ENCODE measurements around the gene CLASP2.
"Not testable (repeated sequence)": the region's sequence is repeated elsewhere in the genome, so short reads cannot be mapped to it uniquely, and the experiment has no call there.

Gene CLASP2

GRCh38 chr3:33687406-33688010 is 30.5 kb downstream of the CLASP2 start:
- DNase-seq (ENCODE audit: low read depth): no peak

DNA sequence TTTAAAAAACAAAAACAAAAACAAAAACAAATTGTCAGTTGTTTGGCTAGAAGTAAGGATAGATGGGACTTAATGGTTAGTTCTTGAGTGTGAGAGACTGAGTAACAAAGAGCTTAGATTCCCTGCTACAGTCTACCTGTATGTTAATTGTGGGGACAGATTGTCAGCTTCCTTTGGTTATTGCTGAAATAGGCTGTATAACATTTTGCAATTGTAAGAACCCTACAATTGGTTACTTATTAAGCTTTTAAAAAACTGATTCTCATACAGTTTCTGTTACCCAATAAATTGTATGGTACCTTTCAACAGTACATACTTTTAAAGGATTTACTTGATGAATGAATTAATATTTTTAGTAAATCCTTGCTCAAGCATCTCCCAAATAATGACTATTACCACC is 35.3 kb downstream of the CLASP2 start:
- DNase-seq (ENCODE audit: low read depth): no peak

- no peak for DNase-seq (ENCODE audit: low read depth)
These were observed 36.4 kb downstream of the CLASP2 start for GRCh38 chr3:33681667-33682066.

DNA sequence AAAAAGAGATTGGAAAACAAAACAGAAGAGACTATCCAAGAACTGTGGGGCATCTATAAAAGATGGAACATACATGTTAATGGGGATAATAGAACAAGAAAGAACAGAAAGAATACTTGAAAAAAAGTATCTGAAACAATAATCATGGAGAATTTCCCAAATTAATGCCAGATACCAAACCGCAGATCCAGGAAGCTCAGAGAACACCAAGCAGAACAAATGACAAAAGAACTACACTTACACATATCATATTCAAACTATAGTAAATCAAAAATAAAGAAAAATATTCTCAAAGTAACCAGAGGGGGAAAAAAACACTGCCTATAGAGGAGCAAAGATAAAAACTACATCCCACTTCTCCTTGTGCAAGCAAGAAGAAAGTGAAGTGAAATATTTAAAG is 40.0 kb downstream of the CLASP2 start:
- no peak for DNase-seq (ENCODE audit: low read depth)

DNA sequence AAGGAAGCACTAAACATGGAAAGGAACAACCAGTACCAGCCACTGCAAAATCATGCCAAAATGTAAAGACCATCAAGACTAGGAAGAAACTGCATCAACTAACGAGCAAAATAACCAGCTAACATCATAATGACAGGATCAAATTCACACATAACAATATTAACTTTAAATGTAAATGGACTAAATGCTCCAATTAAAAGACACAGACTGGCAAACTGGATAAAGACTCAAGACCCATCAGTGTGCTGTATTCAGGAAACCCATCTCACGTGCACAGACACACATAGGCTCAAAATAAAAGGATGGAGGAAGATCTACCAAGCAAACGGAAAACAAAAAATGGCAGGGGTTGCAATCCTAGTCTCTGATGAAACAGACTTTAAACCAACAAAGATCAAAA is 44.6 kb downstream of the CLASP2 start:
- DNase-seq (ENCODE audit: low read depth): not testable (repeated sequence)

DNA sequence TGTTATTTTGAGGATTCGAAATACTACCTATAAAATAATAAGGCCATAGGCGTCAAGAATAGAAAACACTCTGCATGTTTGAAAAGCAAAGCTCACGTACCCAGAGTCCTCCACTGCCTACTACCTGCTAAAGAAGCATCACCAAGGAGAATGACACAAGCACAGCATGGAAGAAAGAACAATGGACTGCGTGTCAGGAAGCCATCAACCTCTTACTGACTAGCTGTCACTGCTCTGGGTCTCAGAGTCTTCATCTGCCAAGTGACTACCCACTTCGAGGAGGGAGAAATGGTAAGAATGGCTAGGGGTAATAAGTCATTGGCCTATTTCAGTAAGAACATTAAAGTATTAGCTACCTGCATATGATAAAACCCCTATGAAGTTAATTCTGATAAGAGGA is 49.4 kb downstream of the CLASP2 start:
- no peak for DNase-seq (ENCODE audit: low read depth)

DNA sequence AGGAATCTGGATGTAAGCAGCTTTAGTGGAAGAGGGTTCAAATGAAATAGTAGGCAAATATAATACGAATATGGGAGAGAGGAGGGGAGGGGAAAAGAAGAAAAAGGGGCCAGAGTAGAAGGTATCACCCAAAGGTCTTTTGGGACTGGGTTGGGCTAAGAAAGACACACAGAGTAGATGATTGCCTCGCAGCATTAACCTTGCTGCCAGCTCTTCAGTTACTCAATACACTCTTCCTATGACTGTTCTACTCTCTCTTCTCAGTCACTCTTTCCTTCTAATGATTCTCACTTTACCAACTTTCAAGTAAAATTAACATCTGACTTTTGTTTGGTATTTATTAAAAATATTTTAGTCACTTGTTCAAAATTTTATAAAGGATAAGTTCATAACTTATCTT is 52.8 kb downstream of the CLASP2 start:
- no peak for DNase-seq (ENCODE audit: low read depth)

DNA sequence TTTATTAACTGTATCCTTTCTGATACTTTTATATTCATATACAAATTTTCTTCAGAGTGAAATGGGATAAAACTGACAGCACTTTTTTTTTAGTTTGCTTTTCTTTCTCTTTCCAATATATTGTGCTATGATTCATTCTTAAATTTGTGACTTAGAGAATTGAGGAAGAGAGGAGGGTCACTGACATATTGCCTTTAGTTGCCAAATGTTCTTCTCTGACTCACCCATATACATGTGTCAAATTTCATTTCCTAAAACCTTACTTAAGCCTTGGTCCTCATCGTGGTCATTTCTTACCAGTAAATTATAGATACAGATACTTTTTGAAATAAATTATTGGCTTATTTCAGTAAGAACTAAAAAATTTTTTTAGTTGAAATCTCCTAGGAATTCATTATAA is 53.9 kb downstream of the CLASP2 start:
- DNase-seq (ENCODE audit: low read depth): no peak

GRCh38 chr3:33663042-33663441 is 55.0 kb downstream of the CLASP2 start:
- DNase-seq (ENCODE audit: low read depth): no peak

DNA sequence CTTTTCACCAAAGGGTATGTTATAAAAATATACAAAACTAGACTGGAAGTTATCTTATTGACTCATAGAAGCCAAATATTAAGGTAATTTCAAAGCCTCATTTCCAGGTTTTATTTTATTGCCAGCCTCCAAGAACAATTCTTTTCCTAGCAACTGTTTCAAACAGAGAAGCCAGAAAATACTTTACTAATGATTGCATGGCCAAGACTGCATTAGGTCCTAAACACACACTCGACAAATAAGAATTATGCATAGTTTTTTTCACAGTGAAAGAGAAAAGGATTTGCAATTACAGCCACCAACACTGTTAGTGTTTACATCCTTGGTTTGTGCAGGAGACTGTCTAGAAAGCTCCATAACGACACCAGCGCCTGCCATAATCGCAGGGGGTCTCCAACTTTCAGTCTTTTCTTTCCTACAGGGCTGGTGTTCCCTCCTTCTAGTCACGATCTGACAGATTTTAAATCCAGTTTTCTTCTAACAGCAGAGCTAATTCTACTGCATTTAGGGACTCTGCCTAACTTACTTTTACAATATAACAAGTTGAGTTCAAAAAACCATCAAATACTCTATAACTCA is 58.1 kb downstream of the CLASP2 start:
- no peak for DNase-seq (ENCODE audit: low read depth)

- no peak for DNase-seq (ENCODE audit: low read depth)
These were observed 58.8 kb downstream of the CLASP2 start for GRCh38 chr3:33658991-33659848.

DNA sequence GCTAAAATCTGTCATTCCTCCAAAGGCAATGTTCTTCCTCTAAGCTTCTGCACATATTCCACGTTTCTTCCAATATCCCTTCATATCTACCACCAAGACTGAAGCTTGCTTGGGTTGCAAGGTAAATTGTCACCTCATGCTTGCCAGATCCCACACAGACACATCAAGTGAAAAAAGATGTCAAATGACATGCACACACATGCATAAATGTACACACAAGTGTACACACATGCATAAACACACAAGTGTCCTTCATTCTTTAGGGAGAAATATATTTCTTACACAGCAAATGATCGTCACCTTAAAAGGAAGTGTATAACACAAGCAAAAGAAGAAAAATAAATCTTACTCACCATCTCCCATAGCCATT is 59.4 kb downstream of the CLASP2 start:
- DNase-seq (ENCODE audit: low read depth): no peak

DNA sequence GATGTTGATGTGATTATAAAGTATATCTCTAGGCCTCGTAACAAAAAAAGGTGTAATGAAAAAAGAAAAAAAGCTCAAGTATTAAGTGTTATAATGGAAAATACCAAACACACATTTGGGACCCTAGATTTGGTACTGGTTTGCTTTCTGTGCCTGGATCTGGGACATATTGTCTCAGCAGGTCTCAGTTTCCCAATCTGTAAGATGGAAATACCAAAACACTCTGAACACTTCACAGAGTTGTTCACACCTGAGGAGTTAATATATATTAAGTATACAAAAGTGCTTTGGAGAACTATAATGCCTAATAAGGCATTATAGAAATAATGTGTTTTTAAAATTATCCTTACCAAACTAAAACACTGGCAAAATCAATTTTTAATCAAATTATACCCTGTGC is 60.0 kb downstream of the CLASP2 start:
- no peak for DNase-seq (ENCODE audit: low read depth)

DNA sequence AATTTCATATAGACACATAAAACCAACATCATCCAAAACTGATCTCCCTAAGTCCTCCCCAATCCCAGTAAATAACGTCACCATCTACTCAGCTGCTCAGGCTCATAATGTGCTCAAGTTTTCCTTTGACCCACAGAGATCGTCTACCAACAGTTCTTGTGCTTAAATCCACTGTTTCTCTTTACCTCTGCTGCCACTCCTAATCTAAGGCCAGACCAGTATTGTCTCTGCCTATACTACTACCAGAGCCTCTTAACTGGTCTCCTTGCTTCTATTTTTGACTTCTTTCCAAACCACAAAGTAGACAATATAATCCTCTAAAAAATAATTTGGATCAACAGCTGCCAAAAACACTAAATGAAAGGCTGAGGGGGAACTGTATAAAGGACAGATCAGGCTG is 65.3 kb downstream of the CLASP2 start:
- DNase-seq (ENCODE audit: low read depth): no peak

DNA sequence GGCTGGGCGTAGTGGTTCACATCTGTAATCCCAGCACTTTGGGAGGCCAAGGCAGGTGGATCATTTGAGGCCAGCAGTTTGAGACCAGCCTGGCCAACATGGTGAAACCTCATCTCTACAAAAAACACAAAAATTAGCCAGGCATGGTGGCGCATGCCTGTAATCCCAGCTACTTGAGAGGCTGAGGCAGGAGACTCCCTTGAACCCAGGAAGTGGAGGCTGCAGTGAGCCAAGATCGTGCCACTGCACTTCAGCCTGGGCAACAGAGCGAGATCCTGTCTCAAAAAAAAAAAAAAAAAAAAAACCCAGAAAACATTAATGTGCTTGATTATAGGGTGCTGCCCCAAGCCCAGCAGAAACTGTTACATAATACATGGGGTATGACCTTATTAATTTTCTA is 67.0 kb downstream of the CLASP2 start:
- not testable (repeated sequence) for DNase-seq (ENCODE audit: low read depth)

GRCh38 chr3:33650495-33650894 is 67.6 kb downstream of the CLASP2 start:
- DNase-seq (ENCODE audit: low read depth): no peak

GRCh38 chr3:33648793-33649192 is 69.3 kb downstream of the CLASP2 start:
- no peak for DNase-seq (ENCODE audit: low read depth)

GRCh38 chr3:33646406-33646805 is 71.6 kb downstream of the CLASP2 start:
- DNase-seq (ENCODE audit: low read depth): no peak

GRCh38 chr3:33645060-33645647 is 72.9 kb downstream of the CLASP2 start:
- DNase-seq (ENCODE audit: low read depth): no peak

- DNase-seq (ENCODE audit: low read depth): no peak
These were observed 73.5 kb downstream of the CLASP2 start for GRCh38 chr3:33644582-33644981.

GRCh38 chr3:33642806-33643205 is 75.2 kb downstream of the CLASP2 start:
- no peak for DNase-seq (ENCODE audit: low read depth)

DNA sequence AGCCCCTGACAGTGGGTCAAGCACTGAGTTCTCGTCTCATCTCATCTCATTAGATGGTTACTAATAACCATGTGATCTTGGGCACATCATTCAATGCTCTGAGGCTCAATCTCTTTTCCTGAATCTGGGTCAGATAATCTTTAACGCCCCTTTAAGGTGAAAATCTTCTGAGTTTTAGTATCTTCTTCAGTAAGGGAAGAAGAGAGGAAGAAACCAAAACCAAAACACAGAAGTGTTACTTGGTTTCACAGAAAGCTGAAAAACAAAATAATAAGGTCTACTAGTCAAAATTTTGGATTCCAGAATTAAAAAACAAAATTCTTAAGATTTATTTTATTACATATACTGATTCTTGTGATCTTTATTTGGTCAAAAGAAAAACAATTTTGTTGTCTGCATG is 78.2 kb downstream of the CLASP2 start:
- no peak for DNase-seq (ENCODE audit: low read depth)

DNA sequence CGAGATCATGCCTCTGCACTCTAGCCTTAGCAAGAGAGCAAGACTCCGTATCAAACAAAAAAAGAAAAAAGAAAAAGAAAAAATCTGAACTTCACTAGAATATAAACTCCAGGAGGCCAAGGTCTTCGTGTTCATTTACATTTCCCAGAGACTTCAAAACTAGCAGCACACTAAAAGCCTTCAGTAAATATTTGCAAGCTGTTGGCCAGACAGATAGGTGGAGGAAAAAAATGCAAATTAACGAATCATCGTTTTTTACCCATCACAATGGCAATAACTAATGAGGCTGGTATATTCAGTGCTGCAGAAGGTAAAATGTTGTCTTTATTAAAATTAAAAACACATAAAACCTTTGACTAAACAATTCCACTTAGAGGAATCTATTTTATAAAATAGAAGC is 80.6 kb downstream of the CLASP2 start:
- no peak for DNase-seq (ENCODE audit: low read depth)
